Smooth muscle cell (in vitro differentiated cells): ENCODE results near the gene TBC1D32. TPM values are rescaled to one million over a fixed set of nuclear protein-coding genes. Genes with fewer than 3 reads are reported as not detected.
"Not testable (repeated sequence)": the region's sequence is repeated elsewhere in the genome, so short reads cannot be mapped to it uniquely, and the experiment has no call there.

Source experiments
- DNase-seq: peaks from one replicate; lab custom pipeline; 2025; ENCODE audit not compliant: unreplicated experiment; lab: John Stamatoyannopoulos, UW
- H2AFZ ChIP-seq: fragments of 200-600 bp; sonication (generic); 2 replicates; pipeline ENCODE4 v1.6.0; 2016; ENCODE audit warnings: antibody characterized with exemption, low read depth, mild to moderate bottlenecking
- H3F3A ChIP-seq: fragments of 200-600 bp; sonication (generic); 2 replicates; pipeline ENCODE4 v1.6.0; 2017; ENCODE audit warnings: antibody characterized with exemption, low read depth
- H3K27ac ChIP-seq: fragments of 200-600 bp; sonication (generic); 2 replicates; pipeline ENCODE4 v1.5.1; 2016; ENCODE audit warnings: low read depth, mild to moderate bottlenecking
- H3K27me3 ChIP-seq: fragments of 200-600 bp; sonication (generic); 2 replicates; pipeline ENCODE4 v1.6.1; 2016; ENCODE audit warnings: low read depth, mild to moderate bottlenecking
- H3K36me3 ChIP-seq: fragments of 200-600 bp; sonication (generic); 2 replicates; pipeline ENCODE4 v1.5.1; 2016; ENCODE audit warnings: low read depth
- H3K4me1 ChIP-seq: fragments of 200-600 bp; sonication (generic); 2 replicates; pipeline ENCODE4 v1.5.1; 2016; ENCODE audit warnings: low read depth
- H3K4me2 ChIP-seq: fragments of 200-600 bp; sonication (generic); 2 replicates; pipeline ENCODE4 v1.6.0; 2016; ENCODE audit warnings: mild to moderate bottlenecking
- H3K4me3 ChIP-seq: fragments of 200-600 bp; sonication (generic); 2 replicates; pipeline ENCODE4 v1.5.1; 2016; ENCODE audit warnings: mild to moderate bottlenecking
- H3K79me2 ChIP-seq: fragments of 200-600 bp; sonication (generic); 2 replicates; pipeline ENCODE4 v1.6.0; 2016; ENCODE audit warnings: low read depth, mild to moderate bottlenecking
- H3K9ac ChIP-seq: fragments of 200-600 bp; sonication (generic); 2 replicates; pipeline ENCODE4 v1.6.0; 2016; ENCODE audit warnings: low read depth
- H3K9me3 ChIP-seq: fragments of 200-600 bp; sonication (generic); replicated peaks from 2 replicates; pipeline ENCODE4 v1.5.1; 2016; ENCODE audit warnings: low read depth
- H4K20me1 ChIP-seq: fragments of 200-600 bp; sonication (generic); 2 replicates; pipeline ENCODE4 v1.6.0; 2016; ENCODE audit warnings: low read depth
- CTCF ChIP-seq: fragments of 200-600 bp; sonication (generic); IDR thresholded peaks from 2 replicates; pipeline ENCODE4 v1.5.1; 2017; ENCODE audit warnings: borderline replicate concordance, mild to moderate bottlenecking, antibody characterized with exemption; ENCODE audit not compliant: insufficient read depth, poor library complexity, severe bottlenecking
- WGBS: methylation state at CpG from one replicate; pipeline ENCODE4 v1.1.7; 2016; ENCODE audit warnings: low lambda C conversion rate; 5-methylcytosine and 5-hydroxymethylcytosine counted together
- polyA plus RNA-seq: library from polyadenylated mRNA; unstranded; fragments of >200 nt; fragmentation: Nextera tagmentation; extraction: Ambion mirVana; gene quantifications from 2 replicates; pipeline ENCODE4 v1.2.1, GENCODE V29; 2016
- total RNA-seq: library from RNA; depleted of rRNA; stranded (reverse); fragments of >200 nt; gene quantifications from 2 replicates; pipeline ENCODE4 v1.2.3, GENCODE V29; 2014

The TBC1D32 gene
- total and polyA plus RNA-seq, 2 experiments from 2014 or later: 4.2 to 14.5 TPM

GRCh38 chr6:121309768-121310469 lies 24.4 kb downstream of the TBC1D32 start:
- Histone ChIP-seq H3K9ac (peak overlapping the region; percentile 64), H3K4me3 (no peak overlapping the region), H3K4me2 (peak overlapping the region; percentile 73), H3K27ac (peak overlapping the region; percentile 72), H3K27me3 (no peaks in the 10 kb centered on the region), H3K79me2 (no peaks in the 10 kb centered on the region), H2AFZ (no peak overlapping the region), H4K20me1 (no peaks in the 10 kb centered on the region), H3K4me1 (peaks cover 12% of the 10 kb centered on the region), H3F3A (no peaks in the 10 kb centered on the region), H3K9me3 (no peaks in the 10 kb centered on the region), H3K36me3 (no peaks in the 10 kb centered on the region)
- DNase-seq: no peak
- TF ChIP-seq CTCF: no peak
- WGBS: 74% methylated on average over 4 of the region's 4 CpGs

GRCh38 chr6:121305957-121306607 lies 28.2 kb downstream of the TBC1D32 start:
- Histone ChIP-seq H3K36me3 (no peaks in the 10 kb centered on the region), H3K27me3 (no peaks in the 10 kb centered on the region), H3K79me2 (no peaks in the 10 kb centered on the region), H3K4me3 (no peak overlapping the region), H3K4me1 (peaks cover 12% of the 10 kb centered on the region), H4K20me1 (no peaks in the 10 kb centered on the region), H3F3A (no peaks in the 10 kb centered on the region), H2AFZ (no peak overlapping the region), H3K9me3 (no peaks in the 10 kb centered on the region), H3K27ac (no peak overlapping the region), H3K9ac (no peak overlapping the region), H3K4me2 (no peak overlapping the region)
- WGBS: 56% methylated on average over 7 of the region's 7 CpGs
- peak; percentile 56 for TF ChIP-seq CTCF
- DNase-seq: no peak

GRCh38 chr6:121302882-121303281 lies 31.4 kb downstream of the TBC1D32 start:
- Histone ChIP-seq H3K4me3 (no peak overlapping the region), H3K4me2 (no peak overlapping the region), H3K4me1 (no peaks in the 10 kb centered on the region), H3K27ac (no peak overlapping the region), H3F3A (no peaks in the 10 kb centered on the region), H3K36me3 (no peaks in the 10 kb centered on the region), H2AFZ (no peak overlapping the region), H3K27me3 (no peaks in the 10 kb centered on the region), H3K9ac (no peak overlapping the region), H4K20me1 (no peaks in the 10 kb centered on the region), H3K9me3 (no peaks in the 10 kb centered on the region), H3K79me2 (no peaks in the 10 kb centered on the region)
- TF ChIP-seq CTCF: no peak
- DNase-seq: no peak

- not testable (repeated sequence) for H3K4me1 ChIP-seq, H3K27ac ChIP-seq, DNase-seq, H2AFZ ChIP-seq, H3K4me3 ChIP-seq, H3F3A ChIP-seq, H3K9me3 ChIP-seq, H3K36me3 ChIP-seq, H3K27me3 ChIP-seq, H3K4me2 ChIP-seq, H3K79me2 ChIP-seq, H3K9ac ChIP-seq, H4K20me1 ChIP-seq
- WGBS: 95% methylated on average over 3 of the region's 3 CpGs
These were observed 33.1 kb downstream of the TBC1D32 start for GRCh38 chr6:121301156-121301555.
